Measurements from ENCODE around the gene XKR3.
"Not testable (repeated sequence)": the region's sequence is repeated elsewhere in the genome, so short reads cannot be mapped to it uniquely, and the experiment has no call there.

The XKR3 gene

DNA sequence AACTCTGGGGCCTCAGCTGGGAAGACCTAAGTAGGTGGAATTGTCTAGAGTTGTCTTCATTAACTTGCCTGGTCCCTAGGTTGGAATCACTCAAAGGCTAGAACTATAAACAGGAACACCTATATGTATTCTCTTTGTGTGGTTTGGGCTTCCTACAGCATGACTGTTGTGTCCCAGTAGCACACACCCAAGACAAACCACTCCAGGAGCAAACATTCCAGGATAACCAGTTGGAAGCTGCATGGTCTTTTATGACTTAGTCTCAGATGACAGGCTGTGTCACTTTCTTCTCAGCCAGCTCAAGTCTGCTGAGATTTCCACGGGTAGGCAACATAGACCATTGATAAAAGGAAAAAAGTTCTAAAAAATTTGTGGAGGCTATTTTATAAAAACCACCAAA is 90.9 kb downstream of the XKR3 start:
- not testable (repeated sequence) for DNase-seq
